GM21360 (cell line): ENCODE measurements around the gene LAMA2.

Source experiments
- ATAC-seq: cut with Tn5 transposase; IDR thresholded peaks from one replicate; pipeline ENCODE4 v1.9.1; 2021; ENCODE audit warnings: mild to moderate bottlenecking, moderate library complexity; ENCODE audit not compliant: unreplicated experiment

Gene LAMA2

GRCh38 chr6:129544892-129545612 lies 662.1 kb downstream of the LAMA2 start:
- no peak for ATAC-seq

DNA sequence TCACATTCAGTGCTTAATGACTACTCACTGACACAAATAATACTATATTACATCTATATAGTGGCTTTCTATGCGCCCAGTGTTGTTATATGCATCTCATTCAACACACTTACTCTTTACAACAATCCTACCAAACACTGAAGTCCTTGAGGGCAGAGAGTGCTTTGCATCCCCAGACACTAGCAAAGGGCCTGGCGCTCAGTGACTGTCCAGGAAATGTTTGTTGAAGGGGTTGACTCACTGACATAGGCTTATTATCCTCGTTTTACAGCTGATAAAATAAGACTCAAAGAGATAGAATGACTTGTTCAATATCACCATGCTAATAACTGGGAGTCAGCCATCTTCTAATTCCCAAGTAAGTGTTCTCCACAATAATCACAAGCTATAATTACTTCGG lies 663.8 kb downstream of the LAMA2 start:
- ATAC-seq: no peak

DNA sequence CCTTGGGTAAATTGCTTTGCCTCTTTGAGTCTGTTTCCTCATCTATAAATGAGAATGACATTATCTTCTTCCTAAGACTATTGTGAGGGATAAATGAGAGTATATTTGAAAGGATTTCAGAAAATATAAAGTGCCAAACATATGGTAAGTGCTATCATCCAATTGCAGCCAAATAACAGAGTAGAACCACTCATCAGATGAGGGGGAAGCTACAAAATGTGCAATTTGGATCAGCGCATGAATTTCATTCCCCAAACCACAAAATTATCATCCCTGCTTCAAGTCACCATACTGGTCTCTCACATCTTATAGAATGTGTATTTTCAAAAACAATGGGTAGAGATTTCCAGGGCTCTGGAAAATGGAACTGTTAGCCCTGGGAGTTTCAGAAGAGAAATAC lies 668.5 kb downstream of the LAMA2 start:
- no peak for ATAC-seq

DNA sequence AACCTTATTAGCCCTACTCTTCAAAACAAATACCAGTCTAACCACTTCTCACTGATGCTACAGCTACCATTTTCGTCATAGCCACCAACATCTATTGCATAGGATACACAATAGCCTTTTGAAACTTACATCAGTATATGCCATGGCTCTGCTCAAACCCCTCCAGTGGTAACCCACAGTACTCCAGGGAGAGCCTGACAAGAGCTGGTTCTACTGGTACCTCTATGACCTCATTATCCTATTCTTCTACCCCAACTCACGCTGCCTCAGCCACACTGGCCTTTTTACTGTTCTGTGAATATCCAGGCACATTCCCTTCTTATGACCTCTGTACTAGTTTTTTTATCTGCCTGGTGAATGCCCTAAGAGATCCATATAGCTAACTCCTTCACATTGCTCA lies 669.5 kb downstream of the LAMA2 start:
- no peak for ATAC-seq

GRCh38 chr6:129555206-129555832 lies 672.4 kb downstream of the LAMA2 start:
- no peak for ATAC-seq

DNA sequence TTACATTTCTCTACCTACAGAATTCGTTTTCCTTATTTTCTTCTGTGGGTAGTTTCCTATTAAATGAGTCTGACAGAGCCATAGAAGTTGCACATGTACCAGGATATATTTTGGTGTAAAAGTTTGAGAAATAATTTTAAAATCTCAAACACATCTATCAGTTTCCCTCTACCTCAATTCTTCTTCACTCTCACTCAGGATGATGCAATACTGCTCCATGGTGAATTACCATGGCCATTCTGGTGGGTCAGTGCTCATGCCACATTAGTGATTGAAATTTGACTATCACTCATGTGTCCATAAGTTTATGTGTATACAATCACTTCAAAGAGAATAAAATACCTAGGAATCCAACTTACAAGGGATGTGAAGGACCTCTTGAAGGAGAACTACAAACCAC lies 675.3 kb downstream of the LAMA2 start:
- ATAC-seq: no peak

- no peak for ATAC-seq
These were observed 682.4 kb downstream of the LAMA2 start for GRCh38 chr6:129565366-129565765.

DNA sequence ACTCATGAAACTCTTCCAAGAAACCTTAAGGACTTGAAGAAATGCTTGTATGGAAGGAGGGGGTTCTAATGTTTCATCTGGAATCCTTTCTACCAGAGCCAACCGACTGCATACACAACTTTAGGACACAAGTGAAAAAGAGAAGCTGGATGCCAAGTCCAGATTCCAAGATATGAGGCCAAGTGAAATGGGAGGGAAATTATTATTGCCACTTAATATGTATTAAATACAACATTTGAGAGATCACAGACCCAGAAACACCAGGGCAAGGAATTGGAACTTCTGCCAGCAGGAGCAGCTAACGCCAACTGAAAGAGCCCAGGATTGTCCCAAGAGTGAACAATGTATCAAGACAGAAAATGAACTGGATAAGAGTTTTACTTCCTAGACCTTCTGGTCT lies 682.9 kb downstream of the LAMA2 start:
- no peak for ATAC-seq
